Liver (tissue), 2 donors: ENCODE data around the gene GATB.

Source experiments
- MAX ChIP-seq: IDR thresholded peaks from 2 replicates; pipeline ENCODE4 v1.6.1; 2016; ENCODE audit warnings: antibody characterized with exemption
- RXRA ChIP-seq, 2 donors: IDR thresholded peaks; 2 replicates each; pipeline ENCODE4 v1.6.1; 2017 to 2018; ENCODE audit warnings: antibody characterized with exemption in 2 of 2, mild to moderate bottlenecking in 1 of 2
- YY1 ChIP-seq: IDR thresholded peaks from 2 replicates; pipeline ENCODE4 v1.6.1; 2016; ENCODE audit warnings: antibody characterized with exemption, mild to moderate bottlenecking
- donor health status: healthy.

DNA sequence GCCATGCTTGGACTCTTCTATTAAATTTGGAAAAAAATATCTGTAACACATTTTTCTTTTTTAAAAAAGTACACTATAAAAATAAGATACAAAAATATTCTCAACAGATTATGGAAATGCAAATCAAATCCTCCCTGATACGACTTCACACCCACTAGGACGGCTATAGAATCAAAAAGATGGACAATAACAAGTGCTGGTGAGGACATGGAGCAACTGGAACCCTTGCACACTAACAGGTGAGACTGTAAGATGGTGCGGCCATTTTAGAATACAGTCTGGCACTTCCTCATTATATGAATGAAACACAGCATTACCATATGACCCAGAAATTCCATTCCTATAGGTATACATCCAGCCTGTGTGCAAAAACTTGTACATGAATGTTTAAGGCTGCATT, 83.6 kb downstream of the GATB start:
- no peak for TF ChIP-seq RXRA (IDR thresholded peaks at IDR 0.05)
- TF ChIP-seq YY1, result no peak
- TF ChIP-seq MAX, result no peak
